ENCODE data around the gene FBXL16. TPM values are rescaled to one million over a fixed set of nuclear protein-coding genes. Genes with fewer than 3 reads are reported as not detected.

FBXL16 gene
- polyA plus RNA-seq, 4 donors: 0.69 to 1.7 (median 1.2) TPM

GRCh38 chr16:734981-735881 is 29.6 kb upstream of the FBXL16 start:
- DNase-seq (ENCODE audit: low read depth in 4 of 4, low spot score in 2 of 4): no peak

GRCh38 chr16:734208-734980 is 28.8 kb upstream of the FBXL16 start:
- no peak for DNase-seq (ENCODE audit: low read depth in 4 of 4, low spot score in 2 of 4)

- no peak for DNase-seq (ENCODE audit: low read depth in 4 of 4, low spot score in 2 of 4)
These were observed 28.0 kb upstream of the FBXL16 start for GRCh38 chr16:733382-734207.

- no peak for DNase-seq (ENCODE audit: low read depth in 4 of 4, low spot score in 2 of 4)
These were observed 27.3 kb upstream of the FBXL16 start for GRCh38 chr16:732936-733335.

GRCh38 chr16:732332-732731 is 26.7 kb upstream of the FBXL16 start:
- no peak for DNase-seq (ENCODE audit: low read depth in 4 of 4, low spot score in 2 of 4)

- DNase-seq (ENCODE audit: low read depth in 4 of 4, low spot score in 2 of 4): no peak
These were observed 25.3 kb upstream of the FBXL16 start for GRCh38 chr16:730666-731509.

- no peak for DNase-seq (ENCODE audit: low read depth in 4 of 4, low spot score in 2 of 4)
These were observed 24.4 kb upstream of the FBXL16 start for GRCh38 chr16:729768-730665.

GRCh38 chr16:728890-729744 is 23.5 kb upstream of the FBXL16 start:
- DNase-seq (ENCODE audit: low read depth in 4 of 4, low spot score in 2 of 4): no peak

GRCh38 chr16:728131-728889 is 22.7 kb upstream of the FBXL16 start:
- no peak for DNase-seq (ENCODE audit: low read depth in 4 of 4, low spot score in 2 of 4)

- no peak for DNase-seq (ENCODE audit: low read depth in 4 of 4, low spot score in 2 of 4)
These were observed 21.8 kb upstream of the FBXL16 start for GRCh38 chr16:727291-727977.

- DNase-seq (ENCODE audit: low read depth in 4 of 4, low spot score in 2 of 4): no peak
These were observed 21.1 kb upstream of the FBXL16 start, which contains the start of the genes CCDC78 and HAGHL for GRCh38 chr16:726438-727290. Gene CCDC78, minus strand, starts transcription at chr16:726443. Its CDS starts 76 bp downstream, at chr16:726367. Gene HAGHL, plus strand, starts transcription at chr16:727106. Its CDS starts 404 bp downstream, at chr16:727510.

- no peak for DNase-seq (ENCODE audit: low read depth in 4 of 4, low spot score in 2 of 4)
These were observed 20.5 kb upstream of the FBXL16 start for GRCh38 chr16:726188-726437.

- DNase-seq (ENCODE audit: low read depth in 4 of 4, low spot score in 2 of 4): no peak
These were observed 20.0 kb upstream of the FBXL16 start for GRCh38 chr16:725463-726187.

- no peak for DNase-seq (ENCODE audit: low read depth in 4 of 4, low spot score in 2 of 4)
These were observed 19.4 kb upstream of the FBXL16 start for GRCh38 chr16:725041-725376.
